ENCODE data around the gene SELENOM.

DNA sequence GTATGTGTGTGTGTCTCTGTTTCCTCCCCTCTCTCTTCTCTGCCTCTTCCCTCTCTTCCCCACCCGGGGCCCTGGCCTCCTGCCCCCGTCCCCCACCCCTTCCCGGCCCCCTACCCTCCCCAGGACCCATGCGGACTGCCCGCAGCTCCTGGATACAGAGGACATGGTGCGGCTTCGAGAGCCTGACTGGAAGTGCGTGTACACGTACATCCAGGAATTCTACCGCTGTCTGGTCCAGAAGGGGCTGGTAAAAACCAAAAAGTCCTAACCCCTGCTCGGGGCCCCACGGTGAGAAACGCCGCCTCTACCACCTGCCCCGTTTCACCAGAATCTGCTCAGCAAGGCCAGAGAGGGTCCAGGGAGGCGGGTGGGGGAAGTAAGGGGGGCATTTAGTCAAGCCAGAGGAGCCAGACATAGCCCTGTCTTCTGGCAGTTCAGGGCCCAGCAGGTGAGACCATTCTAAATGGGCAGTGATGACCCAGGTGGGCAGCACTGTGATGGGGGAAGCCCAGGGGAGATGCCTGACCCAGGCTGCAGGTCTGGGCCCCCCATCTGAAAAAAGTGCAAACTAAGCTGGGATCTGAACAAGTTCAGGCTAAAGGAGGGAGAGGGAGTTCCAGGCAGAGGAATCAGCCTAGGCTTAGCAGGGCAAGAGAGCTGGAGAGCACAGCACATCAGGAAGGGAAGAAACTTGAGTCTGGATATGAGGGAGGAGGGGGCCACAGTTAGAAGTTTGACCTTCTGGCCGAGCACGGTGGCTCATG lies 6.4 kb downstream of the SELENOM start:
- no peak for TF ChIP-seq POLR2A (IDR thresholded peaks at IDR 0.05)
- TF ChIP-seq, protein P1, sequence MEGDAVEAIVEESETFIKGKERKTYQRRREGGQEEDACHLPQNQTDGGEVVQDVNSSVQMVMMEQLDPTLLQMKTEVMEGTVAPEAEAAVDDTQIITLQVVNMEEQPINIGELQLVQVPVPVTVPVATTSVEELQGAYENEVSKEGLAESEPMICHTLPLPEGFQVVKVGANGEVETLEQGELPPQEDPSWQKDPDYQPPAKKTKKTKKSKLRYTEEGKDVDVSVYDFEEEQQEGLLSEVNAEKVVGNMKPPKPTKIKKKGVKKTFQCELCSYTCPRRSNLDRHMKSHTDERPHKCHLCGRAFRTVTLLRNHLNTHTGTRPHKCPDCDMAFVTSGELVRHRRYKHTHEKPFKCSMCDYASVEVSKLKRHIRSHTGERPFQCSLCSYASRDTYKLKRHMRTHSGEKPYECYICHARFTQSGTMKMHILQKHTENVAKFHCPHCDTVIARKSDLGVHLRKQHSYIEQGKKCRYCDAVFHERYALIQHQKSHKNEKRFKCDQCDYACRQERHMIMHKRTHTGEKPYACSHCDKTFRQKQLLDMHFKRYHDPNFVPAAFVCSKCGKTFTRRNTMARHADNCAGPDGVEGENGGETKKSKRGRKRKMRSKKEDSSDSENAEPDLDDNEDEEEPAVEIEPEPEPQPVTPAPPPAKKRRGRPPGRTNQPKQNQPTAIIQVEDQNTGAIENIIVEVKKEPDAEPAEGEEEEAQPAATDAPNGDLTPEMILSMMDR (IDR thresholded peaks at IDR 0.05): no peak
